PC-9 (cell line): ENCODE results near the gene KCNK10. TPM values are rescaled to one million over a fixed set of nuclear protein-coding genes. Genes with fewer than 3 reads are reported as not detected.

Experiments
- BruUV-seq: library from RNA; stranded (reverse); fragments of 400-500 nt; replicated peaks from 2 replicates; lab custom pipeline; 2021; lab: Mats Ljungman, UMichigan
- CTCF ChIA-PET: fragments of 300-600 bp; sonication (Branson Sonifier 250); formaldehyde crosslinking; loops from one replicate; lab custom pipeline; 2022; ENCODE audit warnings: antibody characterized with exemption; lab: Charles Lee
- POLR2A ChIA-PET: fragments of 300-600 bp; sonication (Branson Sonifier 250); formaldehyde crosslinking; loops from one replicate; lab custom pipeline; 2022; ENCODE audit warnings: antibody characterized with exemption; ENCODE audit not compliant: unreplicated experiment; lab: Charles Lee
- DNase-seq, 2 experiments: peaks; one replicate each; pipeline versions ENCODE4 v3.0.0 to v3.0.0-alpha.2; 2015 to 2022; ENCODE audit warnings: mixed read lengths in 1 of 2
- H2AFZ ChIP-seq: fragments of 200-600 bp; sonication (generic); 2 replicates; pipeline ENCODE4 v1.8.1; 2017; ENCODE audit warnings: antibody characterized with exemption
- H3F3A ChIP-seq: fragments of 200-600 bp; sonication (generic); 2 replicates; pipeline ENCODE4 v1.8.1; 2017; ENCODE audit warnings: antibody characterized with exemption, mild to moderate bottlenecking, low read depth; ENCODE audit not compliant: insufficient read depth
- H3K27ac ChIP-seq: fragments of 200-600 bp; sonication (generic); 2 replicates; pipeline ENCODE4 v1.6.1; 2016; ENCODE audit warnings: mixed run types
- H3K27me3 ChIP-seq: fragments of 200-600 bp; sonication (generic); 2 replicates; pipeline ENCODE4 v1.6.1; 2016; ENCODE audit warnings: low read depth, mixed run types; ENCODE audit not compliant: insufficient read depth
- H3K36me3 ChIP-seq: fragments of 200-600 bp; sonication (generic); 2 replicates; pipeline ENCODE4 v1.6.1; 2016; ENCODE audit warnings: low read depth, mixed run types
- H3K4me1 ChIP-seq: fragments of 200-600 bp; sonication (generic); replicated peaks from 2 replicates; pipeline ENCODE4 v1.6.1; 2016; ENCODE audit warnings: mixed run types; ENCODE audit not compliant: insufficient read depth
- H3K4me2 ChIP-seq: fragments of 200-600 bp; sonication (generic); 2 replicates; pipeline ENCODE4 v1.6.1; 2017; ENCODE audit warnings: mixed run types
- H3K4me3 ChIP-seq: fragments of 200-600 bp; sonication (generic); 2 replicates; pipeline ENCODE4 v1.6.1; 2016; ENCODE audit warnings: mixed run types
- H3K79me2 ChIP-seq: fragments of 200-600 bp; sonication (generic); 2 replicates; pipeline ENCODE4 v1.6.1; 2017; ENCODE audit warnings: low read depth, mixed run types
- H3K9me2 ChIP-seq: fragments of 200-600 bp; sonication (generic); 2 replicates; pipeline ENCODE4 v1.8.1; 2017; ENCODE audit warnings: mild to moderate bottlenecking; ENCODE audit not compliant: insufficient read depth
- H3K9me3 ChIP-seq: fragments of 200-600 bp; sonication (generic); 2 replicates; pipeline ENCODE4 v1.8.1; 2016; ENCODE audit warnings: low read depth; ENCODE audit not compliant: insufficient read depth
- H4K20me1 ChIP-seq: fragments of 200-600 bp; sonication (generic); 2 replicates; pipeline ENCODE4 v1.8.1; 2017; ENCODE audit not compliant: insufficient read depth
- EZH2 ChIP-seq: fragments of 200-600 bp; sonication (generic); IDR thresholded peaks from 2 replicates; pipeline ENCODE4 v1.8.0; 2017; ENCODE audit warnings: antibody characterized with exemption, low read depth
- intact Hi-C: fragments of 100-400 bp; cut with micrococcal nuclease; formaldehyde crosslinking; loops from one replicate; pipeline ENCODE4 v1.10.0; 2022; ENCODE audit not compliant: unreplicated experiment
- total RNA-seq: library from RNA; stranded (reverse); gene quantifications from 2 replicates; pipeline ENCODE4 v1.2.3, GENCODE V29; 2021
- TF ChIP-seq, protein P1 (sequence below): fragments of 200-600 bp; sonication (generic); conservative IDR thresholded peaks from 2 replicates; pipeline ENCODE4 v1.6.1; 2017; ENCODE audit warnings: mixed run types, antibody characterized with exemption, mild to moderate bottlenecking, moderate library complexity

Gene KCNK10
- total RNA-seq, 1 experiment from 2014 or later = not detected

DNA sequence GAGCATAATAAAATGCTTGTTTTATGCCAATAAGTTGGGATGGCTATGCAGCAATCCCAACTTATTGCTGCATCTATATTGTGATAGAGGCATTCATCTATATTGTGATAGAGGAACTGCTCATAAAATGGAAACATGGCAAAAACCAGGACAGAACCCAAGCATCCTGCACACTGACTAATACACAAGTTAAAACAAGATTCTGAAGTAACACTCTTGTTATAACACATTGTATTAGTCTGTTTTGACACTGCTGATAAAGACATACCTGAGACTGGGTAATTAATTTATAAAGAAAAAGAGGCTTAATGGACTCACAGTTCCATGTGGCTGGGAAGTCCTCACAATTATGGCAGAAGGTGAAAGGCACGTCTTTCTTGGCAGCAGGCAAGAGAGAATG lies 36.8 kb downstream of the KCNK10 start:
- H3K9me2 ChIP-seq = no peaks in the 10 kb centered on the region
- intact Hi-C loops = no loop called here
- H3K27ac ChIP-seq = no peak overlapping the region
- H3K4me1 ChIP-seq = no peaks in the 10 kb centered on the region
- H2AFZ ChIP-seq = no peak overlapping the region
- 0 out of 2 replicates have a peak, but pooled peaks cover 11% of the 10 kb centered on the region for H3K27me3 ChIP-seq
- H4K20me1 ChIP-seq = no peaks in the 10 kb centered on the region
- no peak overlapping the region for H3K4me2 ChIP-seq
- POLR2A ChIA-PET = no interaction called here
- H3K36me3 ChIP-seq = no peaks in the 10 kb centered on the region
- H3K79me2 ChIP-seq = no peaks in the 10 kb centered on the region
- no peak for TF ChIP-seq EZH2
- TF ChIP-seq, protein P1, sequence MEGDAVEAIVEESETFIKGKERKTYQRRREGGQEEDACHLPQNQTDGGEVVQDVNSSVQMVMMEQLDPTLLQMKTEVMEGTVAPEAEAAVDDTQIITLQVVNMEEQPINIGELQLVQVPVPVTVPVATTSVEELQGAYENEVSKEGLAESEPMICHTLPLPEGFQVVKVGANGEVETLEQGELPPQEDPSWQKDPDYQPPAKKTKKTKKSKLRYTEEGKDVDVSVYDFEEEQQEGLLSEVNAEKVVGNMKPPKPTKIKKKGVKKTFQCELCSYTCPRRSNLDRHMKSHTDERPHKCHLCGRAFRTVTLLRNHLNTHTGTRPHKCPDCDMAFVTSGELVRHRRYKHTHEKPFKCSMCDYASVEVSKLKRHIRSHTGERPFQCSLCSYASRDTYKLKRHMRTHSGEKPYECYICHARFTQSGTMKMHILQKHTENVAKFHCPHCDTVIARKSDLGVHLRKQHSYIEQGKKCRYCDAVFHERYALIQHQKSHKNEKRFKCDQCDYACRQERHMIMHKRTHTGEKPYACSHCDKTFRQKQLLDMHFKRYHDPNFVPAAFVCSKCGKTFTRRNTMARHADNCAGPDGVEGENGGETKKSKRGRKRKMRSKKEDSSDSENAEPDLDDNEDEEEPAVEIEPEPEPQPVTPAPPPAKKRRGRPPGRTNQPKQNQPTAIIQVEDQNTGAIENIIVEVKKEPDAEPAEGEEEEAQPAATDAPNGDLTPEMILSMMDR = no peak
- H3K4me3 ChIP-seq = no peak overlapping the region
- H3K9me3 ChIP-seq = no peaks in the 10 kb centered on the region
- H3F3A ChIP-seq = no peaks in the 10 kb centered on the region
- no TSS peak for BruUV-seq
- DNase-seq = no peak
- CTCF ChIA-PET = no interaction called here

DNA sequence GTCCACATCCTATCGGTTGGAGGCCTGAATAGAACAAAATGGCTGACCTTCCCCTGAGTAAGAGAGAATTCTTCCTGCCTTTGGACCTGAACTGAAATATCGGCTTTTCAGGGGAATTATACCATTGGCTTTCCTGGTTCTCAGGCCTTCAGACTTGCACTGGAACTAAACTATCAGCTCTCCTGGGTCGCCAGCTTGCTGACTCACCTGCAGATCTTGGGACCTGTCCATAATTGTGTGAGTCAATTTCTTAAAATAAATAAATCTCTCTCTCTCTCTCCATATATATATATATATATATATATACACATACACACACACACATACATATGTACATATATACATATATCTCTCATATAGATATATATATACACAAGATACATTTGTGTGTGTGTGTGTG lies 41.6 kb downstream of the KCNK10 start:
- H3K27me3 ChIP-seq = 0 out of 2 replicates have a peak, but pooled peaks cover 11% of the 10 kb centered on the region
- intact Hi-C loops = no loop called here
- no peak overlapping the region for H3K4me2 ChIP-seq
- no peaks in the 10 kb centered on the region for H3F3A ChIP-seq
- H3K27ac ChIP-seq = no peak overlapping the region
- no peak overlapping the region for H3K4me3 ChIP-seq
- no peaks in the 10 kb centered on the region for H3K9me2 ChIP-seq
- ChIA-PET POLR2A (no interaction called here), CTCF (no interaction called here)
- no peaks in the 10 kb centered on the region for H3K4me1 ChIP-seq
- BruUV-seq = no TSS peak
- no peak for DNase-seq
- H4K20me1 ChIP-seq = no peaks in the 10 kb centered on the region
- no peak overlapping the region for H2AFZ ChIP-seq
- no peaks in the 10 kb centered on the region for H3K36me3 ChIP-seq
- TF ChIP-seq, protein P1 = no peak
- TF ChIP-seq EZH2 = no peak
- H3K79me2 ChIP-seq = no peaks in the 10 kb centered on the region
- H3K9me3 ChIP-seq = no peaks in the 10 kb centered on the region

DNA sequence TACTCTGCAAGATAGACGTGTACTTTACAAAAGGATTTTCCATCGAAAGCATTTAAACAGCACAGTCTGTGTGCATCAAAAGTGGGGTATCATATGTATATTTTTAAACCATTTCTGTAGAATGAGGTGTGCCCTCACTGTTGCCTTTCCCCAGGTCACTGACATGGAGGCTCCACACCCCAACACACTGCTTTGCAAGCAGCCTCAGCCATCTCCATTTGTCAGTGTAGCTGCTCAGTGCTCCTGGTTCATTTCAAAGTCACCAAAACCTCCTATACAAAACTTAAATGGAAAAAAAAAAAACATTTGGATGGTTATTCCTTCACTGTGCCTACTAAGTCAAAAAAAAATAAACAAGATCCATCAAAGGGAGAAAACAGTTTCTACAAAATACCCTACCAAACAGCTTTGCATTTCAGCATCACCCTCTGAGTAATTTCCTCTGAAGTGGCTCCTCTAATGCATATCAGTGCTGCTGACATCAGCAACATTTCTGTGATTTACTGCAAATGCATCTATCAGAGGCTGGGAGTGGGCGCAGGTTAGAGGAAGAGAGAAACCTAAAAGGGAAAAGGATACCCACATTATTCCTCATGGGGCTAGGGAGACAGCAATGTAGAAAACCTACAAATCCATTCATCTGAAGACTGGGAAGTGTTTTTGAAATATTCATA lies 46.0 kb downstream of the KCNK10 start:
- Histone ChIP-seq H3K4me1 (no peaks in the 10 kb centered on the region), H3K27ac (no peak overlapping the region), H3K4me2 (no peak overlapping the region), H3K9me2 (no peaks in the 10 kb centered on the region), H3K79me2 (no peaks in the 10 kb centered on the region), H3K27me3 (peaks cover 14% of the 10 kb centered on the region; the same call in 1 of the 2 replicates), H3K36me3 (no peaks in the 10 kb centered on the region), H2AFZ (no peak overlapping the region), H3F3A (no peaks in the 10 kb centered on the region), H4K20me1 (no peaks in the 10 kb centered on the region), H3K4me3 (no peak overlapping the region), H3K9me3 (no peaks in the 10 kb centered on the region)
- ChIA-PET POLR2A (no interaction called here), CTCF (no interaction called here)
- DNase-seq = no peak
- BruUV-seq = no TSS peak
- intact Hi-C loops = no loop called here
- TF ChIP-seq, protein P1 = no peak
- TF ChIP-seq EZH2 = no peak
